OCI-LY7 (cell line): ENCODE results near the gene TBKBP1.
"Not testable (repeated sequence)": the region's sequence is repeated elsewhere in the genome, so short reads cannot be mapped to it uniquely, and the experiment has no call there.

Experiments used
- CTCF ChIP-seq: fragments of 200-600 bp; sonication (generic); conservative IDR thresholded peaks from 2 replicates; pipeline ENCODE4 v1.5.1; 2014; ENCODE audit warnings: mild to moderate bottlenecking, antibody characterized with exemption, low read length, moderate library complexity, mixed read lengths
- EZH2phosphoT487 ChIP-seq: fragments of 200-600 bp; sonication (generic); IDR thresholded peaks from 2 replicates; pipeline ENCODE4 v1.6.1; 2018; ENCODE audit warnings: low read depth, borderline replicate concordance, mild to moderate bottlenecking, mixed run types, antibody characterized with exemption, low read length, moderate library complexity, mixed read lengths

- not testable (repeated sequence) for TF ChIP-seq CTCF, EZH2phosphoT487
Measured at GRCh38 chr17:47682727-47683126, 11.2 kb upstream of the TBKBP1 start.
